ENCODE data around the gene BMP8A.

GRCh38 chr1:39574646-39575045 is 83.2 kb downstream of the BMP8A start:
- TF ChIP-seq CTCF (IDR thresholded peaks at IDR 0.05) (no peak), POLR2A (IDR thresholded peaks at IDR 0.05) (no peak)

All from gastroesophageal sphincter (tissue), 3 donors.